GM12891 (cell line): ENCODE results near the gene NLRP7.
"Not testable (repeated sequence)": the region's sequence is repeated elsewhere in the genome, so short reads cannot be mapped to it uniquely, and the experiment has no call there.

Source experiments
- POLR2A ChIP-seq: IDR thresholded peaks from 2 replicates; pipeline ENCODE4 v1.6.1; 2011; ENCODE audit warnings: low read depth, low read length, control low read depth
- POLR2AphosphoS5 ChIP-seq: IDR thresholded peaks from 2 replicates; pipeline ENCODE4 v1.6.1; 2011; ENCODE audit warnings: low read depth, low read length, control low read depth
- POU2F2 ChIP-seq: IDR thresholded peaks from 2 replicates; pipeline ENCODE4 v1.6.1; 2011; ENCODE audit warnings: low read depth, mild to moderate bottlenecking, control low read depth, low read length, moderate library complexity
- SPI1 ChIP-seq: IDR thresholded peaks from 2 replicates; pipeline ENCODE4 v1.6.1; 2011; ENCODE audit warnings: low read depth, low read length, control low read depth

GRCh38 chr19:54899646-54900045, 47.7 kb downstream of the NLRP7 start:
- TF ChIP-seq POLR2AphosphoS5, SPI1, POLR2A, POU2F2: not testable (repeated sequence)
